Measurements from ENCODE around the gene UGDH. TPM values are rescaled to one million over a fixed set of nuclear protein-coding genes. Genes with fewer than 3 reads are reported as not detected.
"Not testable (repeated sequence)": the region's sequence is repeated elsewhere in the genome, so short reads cannot be mapped to it uniquely, and the experiment has no call there.

Gene UGDH
- total RNA-seq, 3 donors from 2014 or later = 68.3 to 134 (median 74.9) TPM

DNA sequence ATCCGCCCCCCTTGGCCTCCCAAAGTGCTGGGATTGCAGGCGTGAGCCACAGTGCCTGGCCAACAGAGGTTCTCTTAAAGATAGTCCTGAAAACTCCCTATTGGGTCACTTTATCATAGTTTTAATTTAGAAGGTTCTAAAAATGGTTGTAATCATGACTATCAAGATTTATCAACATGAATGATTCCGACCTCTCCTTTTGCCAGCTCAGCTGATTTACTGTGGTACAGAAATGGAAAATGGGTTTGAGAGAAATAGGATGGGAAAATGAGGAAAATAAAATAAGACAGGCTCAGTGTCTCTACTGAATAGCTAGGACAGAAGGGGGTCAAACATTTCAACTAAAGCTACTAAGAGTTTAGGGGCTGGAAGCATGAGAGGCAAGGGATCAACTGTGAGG lies 28.2 kb upstream of the UGDH start:
- H3K4me3 ChIP-seq = no peak overlapping the region
- H3K27ac ChIP-seq = no peak overlapping the region
- no peaks in the 10 kb centered on the region for H3K4me1 ChIP-seq
- intact Hi-C loops (cut with DNase I; ENCODE audit: low total_unique reads) = no loop called here
- DNase-seq (ENCODE audit: low spot score in 2 of 2) = no peak
- H3K27me3 ChIP-seq = no peaks in the 10 kb centered on the region
- no peaks in the 10 kb centered on the region for H3K36me3 ChIP-seq
- no peaks in the 10 kb centered on the region for H3K9me3 ChIP-seq
- TF ChIP-seq POLR2AphosphoS5 (IDR thresholded peaks at IDR 0.05) (no peak), POLR2A (IDR thresholded peaks at IDR 0.05) (no peak), CTCF (IDR thresholded peaks at IDR 0.05) (no peak)

GRCh38 chr4:39548425-39549067 lies 21.3 kb upstream of the UGDH start:
- TF ChIP-seq POLR2A (IDR thresholded peaks at IDR 0.05) (no peak), CTCF (IDR thresholded peaks at IDR 0.05) (no peak), POLR2AphosphoS5 (IDR thresholded peaks at IDR 0.05) (no peak)
- Histone ChIP-seq H3K27ac (no peak overlapping the region), H3K4me1 (no peaks in the 10 kb centered on the region), H3K27me3 (no peaks in the 10 kb centered on the region), H3K36me3 (no peaks in the 10 kb centered on the region), H3K9me3 (no peaks in the 10 kb centered on the region), H3K4me3 (no peak overlapping the region)
- intact Hi-C loops (cut with DNase I; ENCODE audit: low total_unique reads) = no loop called here
- DNase-seq (ENCODE audit: low spot score in 2 of 2) = no peak

DNA sequence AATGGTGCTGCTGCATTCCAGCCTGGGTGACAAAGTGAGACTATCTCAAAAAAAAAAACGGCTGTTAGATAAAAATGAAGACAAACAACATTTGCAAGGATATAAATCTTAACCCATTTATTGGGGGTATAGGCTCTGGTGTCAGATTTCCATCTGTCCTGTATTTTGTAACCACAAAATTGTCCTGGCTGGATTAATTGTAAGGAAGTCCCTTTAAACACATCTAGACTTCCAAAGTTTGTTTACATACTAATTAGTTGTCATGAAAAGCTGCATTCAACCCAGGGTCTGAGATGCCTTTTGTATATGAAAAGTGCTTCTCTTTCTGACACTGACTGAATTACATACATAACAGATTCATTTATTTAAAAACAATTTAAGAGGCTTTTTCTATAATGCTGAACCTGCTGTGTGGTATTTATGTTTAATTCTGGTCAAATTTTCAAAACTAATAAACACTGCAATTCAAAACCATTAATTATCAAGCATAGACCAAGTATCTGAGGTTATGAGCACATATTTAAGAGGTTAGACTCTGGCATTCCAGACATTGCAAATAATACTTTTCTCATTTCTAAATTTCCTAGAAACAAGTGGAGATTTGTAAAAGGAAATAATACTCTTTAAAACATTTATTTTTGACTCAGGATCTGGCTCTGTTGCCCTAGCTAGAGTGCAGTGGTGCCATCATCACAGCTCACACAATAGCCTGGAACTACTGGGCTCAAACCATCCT lies 17.5 kb upstream of the UGDH start:
- H3K9me3 ChIP-seq = no peaks in the 10 kb centered on the region
- no peaks in the 10 kb centered on the region for H3K27me3 ChIP-seq
- intact Hi-C loops (cut with DNase I; ENCODE audit: low total_unique reads) = no loop called here
- TF ChIP-seq POLR2A (IDR thresholded peaks at IDR 0.05) (no peak), POLR2AphosphoS5 (IDR thresholded peaks at IDR 0.05) (no peak), CTCF (IDR thresholded peaks at IDR 0.05) (no peak)
- no peaks in the 10 kb centered on the region for H3K4me1 ChIP-seq
- no peak overlapping the region for H3K4me3 ChIP-seq
- H3K27ac ChIP-seq = no peak overlapping the region
- DNase-seq (ENCODE audit: low spot score in 2 of 2) = no peak
- no peaks in the 10 kb centered on the region for H3K36me3 ChIP-seq

- intact Hi-C loops (cut with DNase I; ENCODE audit: low total_unique reads) = not testable (repeated sequence)
Measured at GRCh38 chr4:39544080-39544479, 16.8 kb upstream of the UGDH start.

GRCh38 chr4:39543034-39543433 lies 15.8 kb upstream of the UGDH start:
- Histone ChIP-seq H3K9me3 (no peaks in the 10 kb centered on the region), H3K27me3 (no peaks in the 10 kb centered on the region), H3K27ac (no peak overlapping the region), H3K4me3 (no peak overlapping the region), H3K36me3 (no peaks in the 10 kb centered on the region), H3K4me1 (no peaks in the 10 kb centered on the region)
- intact Hi-C loops (cut with DNase I; ENCODE audit: low total_unique reads) = no loop called here
- no peak for DNase-seq (ENCODE audit: low spot score in 2 of 2)
- no peak for TF ChIP-seq POLR2A (IDR thresholded peaks at IDR 0.05)
- no peak for TF ChIP-seq CTCF (IDR thresholded peaks at IDR 0.05)
- TF ChIP-seq POLR2AphosphoS5 (IDR thresholded peaks at IDR 0.05) = no peak

More at GRCh38 chr4:39544080-39544479, 16.8 kb upstream of the UGDH start:
- H3K9me3 ChIP-seq; H3K36me3 ChIP-seq; H3K27ac ChIP-seq; H3K4me1 ChIP-seq; H3K27me3 ChIP-seq; DNase-seq (ENCODE audit: low spot score in 2 of 2); H3K4me3 ChIP-seq: not testable (repeated sequence)

Data from breast epithelium (tissue), 4 donors.